Frontal cortex (tissue), 4 donors: Measurements from ENCODE around the gene PCNT. TPM values are rescaled to one million over a fixed set of nuclear protein-coding genes. Genes with fewer than 3 reads are reported as not detected.

Source experiments
- DNase-seq, 2 donors: peaks; one replicate each; pipeline ENCODE4 v3.0.0; 2012; ENCODE audit warnings: low spot score in 2 of 2
- FAIRE-seq: peaks from 2 replicates; lab custom pipeline; 2012; peaks lifted over from hg19 to GRCh38; lab: Jason Lieb, UNC
- total RNA-seq: library from RNA; depleted of rRNA; stranded (reverse); fragments of >200 nt; gene quantifications from one replicate; pipeline ENCODE4 v1.2.3, GENCODE V29; 2014
- donor health status: control.
- donor health status: control.
- donor health status: control.

Gene PCNT
- total RNA-seq, 1 donor from 2014 or later = 15.5 TPM

DNA sequence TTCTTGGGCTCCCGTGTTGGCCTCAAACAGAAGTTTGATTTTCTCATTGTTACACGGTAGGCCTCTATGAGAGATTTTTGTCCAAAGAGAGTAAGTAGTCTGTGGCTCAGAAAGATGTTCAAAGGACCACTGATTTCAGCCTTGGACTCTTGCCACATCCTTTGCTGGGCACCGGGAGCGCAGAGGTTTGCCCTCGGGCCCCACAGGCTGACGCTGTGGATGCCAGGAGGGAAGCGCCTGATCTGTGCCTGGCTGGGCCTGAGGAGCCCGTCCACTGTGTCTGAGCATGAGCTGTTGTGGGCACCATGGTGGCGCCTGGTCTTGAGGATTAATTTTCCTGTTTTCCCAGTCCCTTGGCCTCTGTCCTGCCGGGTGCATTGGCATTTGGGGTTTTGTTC lies 52.3 kb downstream of the PCNT start:
- DNase-seq = no peak
- no peak for FAIRE-seq

- FAIRE-seq (no peak), DNase-seq (no peak)
These were observed 53.0 kb downstream of the PCNT start for GRCh38 chr21:46376856-46377453.

- DNase-seq (no peak), FAIRE-seq (no peak)
These were observed 53.8 kb downstream of the PCNT start for GRCh38 chr21:46377789-46378188.

DNA sequence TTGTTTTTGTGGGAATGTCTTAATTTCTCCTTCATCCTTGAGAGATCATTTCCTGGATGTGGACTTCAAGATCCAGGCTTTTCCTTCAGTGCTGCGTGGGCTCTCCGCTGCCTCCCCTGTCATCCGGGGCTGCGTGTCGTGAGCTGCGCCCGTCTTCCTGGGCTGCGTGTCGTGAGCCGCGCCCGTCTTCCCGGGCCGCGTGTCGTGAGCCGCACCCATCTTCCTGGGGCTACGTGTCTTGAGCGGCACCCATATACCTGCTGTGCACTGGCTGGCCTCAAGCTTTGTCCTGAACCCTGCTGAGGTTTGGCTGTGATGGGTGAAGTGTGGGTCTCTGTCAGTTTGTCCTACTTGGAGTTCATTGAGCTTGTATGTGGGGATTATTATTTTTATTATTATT lies 55.1 kb downstream of the PCNT start:
- DNase-seq (no peak), FAIRE-seq (no peak)

DNA sequence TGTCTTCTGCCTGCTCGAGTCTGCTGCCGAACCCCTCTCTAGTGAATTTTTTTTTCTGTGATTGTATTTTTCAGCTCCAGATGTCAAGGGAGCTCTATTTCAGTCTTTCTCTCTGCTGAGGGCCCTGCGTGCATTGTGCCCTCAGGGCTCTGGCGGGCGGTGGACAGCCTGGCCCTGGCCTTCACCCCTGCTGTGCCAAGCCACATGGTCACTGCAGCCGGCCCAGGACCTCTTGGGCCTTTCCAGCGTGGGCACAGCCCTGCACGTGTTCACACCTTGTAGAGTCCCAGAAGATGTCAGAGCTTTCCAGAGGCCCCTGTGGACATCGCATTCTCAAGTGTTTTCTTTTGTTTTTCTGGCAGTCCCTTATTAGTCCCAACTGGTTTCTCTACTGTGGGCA lies 55.7 kb downstream of the PCNT start:
- FAIRE-seq (no peak), DNase-seq (no peak)

GRCh38 chr21:46381541-46381940 lies 57.6 kb downstream of the PCNT start:
- no peak for FAIRE-seq
- no peak for DNase-seq

DNA sequence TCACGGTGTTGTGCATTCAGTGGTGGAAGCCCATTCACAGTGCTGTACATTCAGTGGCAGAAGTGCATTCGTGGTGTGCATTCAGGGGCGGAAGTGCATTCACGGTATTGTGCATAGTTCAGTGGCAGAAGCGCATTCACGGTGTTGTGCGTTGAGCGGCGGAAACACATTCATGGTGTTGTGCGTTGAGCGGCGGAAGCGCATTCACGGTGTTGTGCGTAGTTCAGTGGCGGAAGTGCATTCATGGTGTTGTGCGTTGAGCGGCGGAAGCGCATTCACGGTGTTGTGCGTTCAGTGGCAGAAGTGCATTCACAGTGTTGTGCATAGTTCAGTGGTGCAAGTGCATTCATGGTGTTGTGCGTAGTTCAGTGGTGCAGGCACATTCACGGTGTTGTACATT lies 60.6 kb downstream of the PCNT start:
- FAIRE-seq = no peak
- no peak for DNase-seq

DNA sequence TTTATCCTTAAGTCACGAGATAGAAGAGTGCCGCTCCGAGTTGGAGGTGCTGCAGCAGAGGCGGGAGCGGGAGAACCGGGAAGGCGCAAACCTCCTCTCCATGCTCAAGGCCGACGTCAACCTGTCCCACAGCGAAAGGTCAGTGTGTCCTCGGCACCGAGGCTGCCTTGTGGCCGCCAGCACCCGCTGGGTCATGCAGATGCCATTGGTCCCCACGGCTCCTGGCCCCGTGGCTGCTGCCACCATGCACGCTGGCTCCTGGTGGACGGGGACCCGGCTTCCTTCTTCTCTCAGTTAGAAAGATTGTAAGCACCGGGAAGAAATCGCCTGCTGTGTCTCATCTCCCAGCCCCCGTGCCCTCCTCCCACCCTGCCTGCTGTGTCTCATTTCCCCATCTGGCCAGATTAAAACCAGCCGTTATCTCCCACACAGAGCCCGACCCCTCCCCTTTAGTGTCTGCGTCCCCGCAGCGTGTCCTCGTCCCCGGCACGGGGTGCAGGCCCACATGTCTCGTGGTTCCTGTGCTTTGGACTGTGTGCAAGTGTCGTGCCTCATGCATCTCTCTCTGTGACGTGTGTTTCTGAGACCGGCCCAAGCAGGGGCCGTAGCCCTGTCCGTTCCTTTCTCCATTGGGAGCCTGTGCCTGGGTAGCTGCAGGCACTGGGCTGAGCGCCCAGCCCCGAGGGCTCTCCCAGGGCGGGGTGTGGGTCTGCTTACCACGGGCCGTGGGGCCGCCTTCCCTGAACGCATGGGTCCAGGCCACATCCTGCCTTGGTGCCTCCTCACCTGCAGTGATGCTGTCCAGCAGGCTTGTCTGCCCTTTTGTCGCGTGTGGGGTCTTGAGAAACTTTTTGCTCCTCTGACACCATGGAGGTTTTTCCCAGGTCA lies 62.1 kb downstream of the PCNT start:
- FAIRE-seq = no peak
- no peak for DNase-seq

DNA sequence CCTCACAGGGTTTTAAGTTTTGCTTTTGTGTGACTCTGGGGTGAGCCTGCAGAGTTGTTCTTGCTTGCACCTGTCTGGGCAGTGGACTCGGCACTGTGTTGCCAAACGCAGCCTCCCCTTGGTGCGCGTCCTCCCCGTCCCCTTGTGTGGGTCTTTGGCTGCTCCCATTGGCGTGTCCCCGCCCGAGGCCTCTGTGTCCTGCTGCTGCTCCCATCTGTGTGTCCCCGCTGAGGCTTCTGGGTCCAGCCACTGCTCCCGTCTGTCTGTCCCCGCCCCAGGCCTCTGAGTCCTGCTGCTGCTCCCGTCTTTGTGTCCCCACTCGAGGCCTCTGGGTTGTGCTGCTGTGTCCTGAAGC lies 62.8 kb downstream of the PCNT start:
- DNase-seq = no peak
- FAIRE-seq = no peak

GRCh38 chr21:46388206-46388880 lies 64.4 kb downstream of the PCNT start:
- FAIRE-seq (no peak), DNase-seq (no peak)

GRCh38 chr21:46388896-46389295 lies 64.9 kb downstream of the PCNT start:
- DNase-seq (no peak), FAIRE-seq (no peak)

- FAIRE-seq (no peak), DNase-seq (no peak)
These were observed 66.9 kb downstream of the PCNT start for GRCh38 chr21:46390603-46391545.

- DNase-seq (no peak), FAIRE-seq (no peak)
These were observed 67.8 kb downstream of the PCNT start for GRCh38 chr21:46391773-46392172.

- FAIRE-seq = no peak
- peak in 1 of 2 donors; percentile 55 for DNase-seq
These were observed 69.0 kb downstream of the PCNT start for GRCh38 chr21:46392921-46393320.

GRCh38 chr21:46393451-46393940 lies 69.5 kb downstream of the PCNT start:
- FAIRE-seq (no peak), DNase-seq (no peak)

DNA sequence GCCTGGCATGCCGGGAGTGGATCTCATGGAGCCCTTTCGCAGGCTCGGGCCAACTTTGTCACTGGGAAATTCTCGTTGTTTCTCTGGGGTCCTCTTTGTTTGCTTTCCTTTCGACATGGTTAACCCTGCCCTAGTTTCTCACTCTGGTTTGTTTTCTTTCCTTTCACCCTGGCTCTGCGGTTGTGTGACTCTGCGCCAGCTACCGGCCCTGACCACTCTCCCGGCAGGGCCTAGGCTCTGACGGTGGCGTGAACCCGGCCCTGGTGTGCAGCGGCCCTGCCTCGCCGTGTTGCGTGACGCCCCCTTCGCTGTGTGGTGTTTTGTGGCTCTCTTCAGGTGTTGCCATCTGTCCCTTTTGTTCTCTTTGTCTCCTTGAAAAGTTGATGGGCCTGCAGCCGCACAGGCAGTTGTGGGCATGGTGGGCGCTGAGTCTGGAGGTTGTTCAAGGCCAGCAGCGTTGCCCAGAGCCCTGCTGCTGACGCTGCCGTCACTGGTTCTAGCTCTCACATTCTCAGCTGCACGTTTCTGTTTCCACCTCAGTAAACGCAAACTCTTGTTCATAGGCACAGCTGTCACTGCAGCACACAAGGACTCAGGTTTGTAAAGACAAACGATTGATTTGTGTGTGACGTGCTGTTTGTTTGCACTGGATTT lies 70.1 kb downstream of the PCNT start:
- DNase-seq (no peak), FAIRE-seq (no peak)

- no peak for DNase-seq
- no peak for FAIRE-seq
These were observed 70.7 kb downstream of the PCNT start for GRCh38 chr21:46394595-46395104.

GRCh38 chr21:46397211-46397905 lies 73.4 kb downstream of the PCNT start:
- DNase-seq (no peak), FAIRE-seq (no peak)

DNA sequence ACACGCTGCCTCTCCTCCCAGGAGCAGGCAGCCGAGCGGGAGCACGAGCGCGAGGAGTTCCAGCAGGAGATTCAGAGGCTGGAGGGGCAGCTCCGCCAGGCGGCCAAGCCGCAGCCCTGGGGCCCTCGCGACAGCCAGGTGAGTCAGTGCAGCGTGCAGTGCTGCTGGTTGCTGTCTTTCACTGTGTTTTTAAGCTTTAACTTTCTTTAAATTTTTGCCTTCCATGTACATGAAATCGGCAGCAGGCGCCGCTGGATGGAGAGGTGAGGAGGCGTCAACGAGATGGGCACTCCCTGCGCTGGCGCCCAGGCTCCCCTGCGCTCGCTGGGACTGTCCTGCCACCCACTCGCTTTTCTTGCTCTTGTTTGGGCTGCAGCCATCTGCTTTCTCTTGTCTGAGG lies 74.0 kb downstream of the PCNT start:
- no peak for DNase-seq
- FAIRE-seq = no peak
